ENCODE results near the gene LIPI. TPM values are rescaled to one million over a fixed set of nuclear protein-coding genes. Genes with fewer than 3 reads are reported as not detected.

LIPI gene
- total RNA-seq, 1 experiment from 2014 or later, result not detected

- no peaks in the 10 kb centered on the region for H3K79me2 ChIP-seq (ENCODE audit: low read length)
- H3K4me2 ChIP-seq (ENCODE audit: low read length), result no peak overlapping the region
- H3K36me3 ChIP-seq (ENCODE audit: low read depth, low read length), result no peaks in the 10 kb centered on the region
- no peak overlapping the region for H3K9ac ChIP-seq (ENCODE audit: low read length)
- no peaks in the 10 kb centered on the region for H3K4me1 ChIP-seq (ENCODE audit: insufficient read depth, low read length)
- DNase-seq, result no peak
- ATAC-seq, result no peak
- H3K9me3 ChIP-seq (ENCODE audit: low read length), result no peaks in the 10 kb centered on the region
- H3F3A ChIP-seq (ENCODE audit: low read length, unreplicated experiment), result no peaks in the 10 kb centered on the region
- CTCF ChIA-PET, result no interaction called here
- H3K9me2 ChIP-seq (replicated peaks; ENCODE audit: low read length), result no peaks in the 10 kb centered on the region
- BruUV-seq (replicated peaks), result no TSS peak
- H3K27me3 ChIP-seq (ENCODE audit: low read length), result no peaks in the 10 kb centered on the region
- intact Hi-C loops (cut with micrococcal nuclease), result no loop called here
- H4K20me1 ChIP-seq (ENCODE audit: low read length), result no peaks in the 10 kb centered on the region
- H3K27ac ChIP-seq (ENCODE audit: low read length), result no peak overlapping the region
- H3K4me3 ChIP-seq (ENCODE audit: low read length), result no peak overlapping the region
- TF ChIP-seq, protein P1, sequence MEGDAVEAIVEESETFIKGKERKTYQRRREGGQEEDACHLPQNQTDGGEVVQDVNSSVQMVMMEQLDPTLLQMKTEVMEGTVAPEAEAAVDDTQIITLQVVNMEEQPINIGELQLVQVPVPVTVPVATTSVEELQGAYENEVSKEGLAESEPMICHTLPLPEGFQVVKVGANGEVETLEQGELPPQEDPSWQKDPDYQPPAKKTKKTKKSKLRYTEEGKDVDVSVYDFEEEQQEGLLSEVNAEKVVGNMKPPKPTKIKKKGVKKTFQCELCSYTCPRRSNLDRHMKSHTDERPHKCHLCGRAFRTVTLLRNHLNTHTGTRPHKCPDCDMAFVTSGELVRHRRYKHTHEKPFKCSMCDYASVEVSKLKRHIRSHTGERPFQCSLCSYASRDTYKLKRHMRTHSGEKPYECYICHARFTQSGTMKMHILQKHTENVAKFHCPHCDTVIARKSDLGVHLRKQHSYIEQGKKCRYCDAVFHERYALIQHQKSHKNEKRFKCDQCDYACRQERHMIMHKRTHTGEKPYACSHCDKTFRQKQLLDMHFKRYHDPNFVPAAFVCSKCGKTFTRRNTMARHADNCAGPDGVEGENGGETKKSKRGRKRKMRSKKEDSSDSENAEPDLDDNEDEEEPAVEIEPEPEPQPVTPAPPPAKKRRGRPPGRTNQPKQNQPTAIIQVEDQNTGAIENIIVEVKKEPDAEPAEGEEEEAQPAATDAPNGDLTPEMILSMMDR (conservative IDR thresholded peaks at IDR 0.05; ENCODE audit: low read depth, low read length), result no peak
- no peak for TF ChIP-seq EZH2 (IDR thresholded peaks at IDR 0.05; ENCODE audit: low read length, unreplicated experiment)
- TF ChIP-seq EZH2phosphoT487 (IDR thresholded peaks at IDR 0.05; ENCODE audit: borderline replicate concordance, low read length), result no peak
- POLR2A ChIA-PET (ENCODE audit: unreplicated experiment), result no interaction called here
- no peak overlapping the region for H2AFZ ChIP-seq (ENCODE audit: low read length)
Observed at GRCh38 chr21:14084068-14084501, 126.7 kb downstream of the LIPI start.

DNA sequence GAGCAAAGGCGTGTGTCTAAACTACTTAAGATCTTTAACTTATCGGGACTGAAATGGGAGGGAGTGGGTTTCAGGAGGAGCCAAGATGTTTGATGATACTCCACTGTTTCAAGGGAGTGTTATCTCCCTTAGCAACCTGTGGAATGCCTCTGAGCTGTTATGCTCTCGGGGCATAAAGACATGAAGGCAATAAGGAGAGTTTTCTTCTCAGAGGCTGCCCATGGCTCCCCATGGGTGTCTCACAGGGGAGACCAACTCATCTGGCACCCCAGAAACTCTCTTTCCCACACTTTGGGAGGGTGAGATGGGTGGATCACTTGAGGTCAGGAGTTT is 130.0 kb downstream of the LIPI start:
- TF ChIP-seq, protein P1 (conservative IDR thresholded peaks at IDR 0.05; ENCODE audit: low read depth, low read length), result no peak
- TF ChIP-seq EZH2phosphoT487 (IDR thresholded peaks at IDR 0.05; ENCODE audit: borderline replicate concordance, low read length) (no peak), EZH2 (IDR thresholded peaks at IDR 0.05; ENCODE audit: low read length, unreplicated experiment) (no peak)
- no peak overlapping the region for H2AFZ ChIP-seq (ENCODE audit: low read length)
- H3F3A ChIP-seq (ENCODE audit: low read length, unreplicated experiment), result no peaks in the 10 kb centered on the region
- no peaks in the 10 kb centered on the region for H3K9me3 ChIP-seq (ENCODE audit: low read length)
- intact Hi-C loops (cut with micrococcal nuclease), result no loop called here
- no peaks in the 10 kb centered on the region for H3K36me3 ChIP-seq (ENCODE audit: low read depth, low read length)
- no peak overlapping the region for H3K27ac ChIP-seq (ENCODE audit: low read length)
- H3K27me3 ChIP-seq (ENCODE audit: low read length), result no peaks in the 10 kb centered on the region
- ChIA-PET POLR2A (ENCODE audit: unreplicated experiment) (no interaction called here), CTCF (no interaction called here)
- ATAC-seq, result no peak
- no peaks in the 10 kb centered on the region for H4K20me1 ChIP-seq (ENCODE audit: low read length)
- H3K4me2 ChIP-seq (ENCODE audit: low read length), result no peak overlapping the region
- DNase-seq, result no peak
- BruUV-seq (replicated peaks), result no TSS peak
- H3K9ac ChIP-seq (ENCODE audit: low read length), result no peak overlapping the region
- H3K79me2 ChIP-seq (ENCODE audit: low read length), result no peaks in the 10 kb centered on the region
- H3K4me3 ChIP-seq (ENCODE audit: low read length), result no peak overlapping the region
- no peaks in the 10 kb centered on the region for H3K9me2 ChIP-seq (replicated peaks; ENCODE audit: low read length)
- no peaks in the 10 kb centered on the region for H3K4me1 ChIP-seq (ENCODE audit: insufficient read depth, low read length)

GRCh38 chr21:14080040-14080763 is 130.6 kb downstream of the LIPI start:
- CTCF ChIA-PET, result no interaction called here
- Histone ChIP-seq H3F3A (ENCODE audit: low read length, unreplicated experiment) (no peaks in the 10 kb centered on the region), H3K4me3 (ENCODE audit: low read length) (no peak overlapping the region), H3K9ac (ENCODE audit: low read length) (no peak overlapping the region), H3K79me2 (ENCODE audit: low read length) (no peaks in the 10 kb centered on the region), H3K9me2 (replicated peaks; ENCODE audit: low read length) (no peaks in the 10 kb centered on the region), H3K36me3 (ENCODE audit: low read depth, low read length) (no peaks in the 10 kb centered on the region), H2AFZ (ENCODE audit: low read length) (no peak overlapping the region), H4K20me1 (ENCODE audit: low read length) (no peaks in the 10 kb centered on the region), H3K27ac (ENCODE audit: low read length) (no peak overlapping the region), H3K27me3 (ENCODE audit: low read length) (no peaks in the 10 kb centered on the region), H3K4me2 (ENCODE audit: low read length) (no peak overlapping the region), H3K9me3 (ENCODE audit: low read length) (no peaks in the 10 kb centered on the region), H3K4me1 (ENCODE audit: insufficient read depth, low read length) (no peaks in the 10 kb centered on the region)
- TF ChIP-seq, protein P1 (conservative IDR thresholded peaks at IDR 0.05; ENCODE audit: low read depth, low read length), result no peak
- TF ChIP-seq EZH2 (IDR thresholded peaks at IDR 0.05; ENCODE audit: low read length, unreplicated experiment) (no peak), EZH2phosphoT487 (IDR thresholded peaks at IDR 0.05; ENCODE audit: borderline replicate concordance, low read length) (no peak)
- DNase-seq, result no peak
- no peak for ATAC-seq
- POLR2A ChIA-PET (ENCODE audit: unreplicated experiment), result no interaction called here
- intact Hi-C loops (cut with micrococcal nuclease), result no loop called here
- no TSS peak for BruUV-seq (replicated peaks)
